ENCODE results near the gene CADPS.

GRCh38 chr3:62529230-62529629, 346.0 kb downstream of the CADPS start:
- TF ChIP-seq EZH2 (IDR thresholded peaks at IDR 0.05; ENCODE audit: borderline replicate concordance, low read depth, low read length, poor library complexity, severe bottlenecking), result no peak
- no peak for TF ChIP-seq CTCF (conservative IDR thresholded peaks at IDR 0.05; ENCODE audit: low read depth, low read length)

Measured in A673 (cell line).